Pancreas (tissue), 10 donors: ENCODE results near the gene ANKRD27. TPM values are rescaled to one million over a fixed set of nuclear protein-coding genes. Genes with fewer than 3 reads are reported as not detected.

ENCODE experiments used
- ATAC-seq, 4 donors: fragments of 200-7000 bp; cut with Tn5 transposase; one replicate each; pipeline versions ENCODE4 v1.8.0 to v1.9.1; 2020; ENCODE audit warnings: mild to moderate bottlenecking in 4 of 4, moderate library complexity in 4 of 4
- DNase-seq, 6 donors: peaks; one replicate each; pipeline ENCODE4 v3.0.0-alpha.2; 2020
- FAIRE-seq: peaks from 2 replicates; lab custom pipeline; 2012; peaks lifted over from hg19 to GRCh38; lab: Jason Lieb, UNC
- H3K27ac ChIP-seq, 4 donors: fragments of 200-600 bp; sonication (generic); 1 replicate in 3 of 4; 2 replicates in 1 of 4; pipeline versions ENCODE4 v1.5.0 to v1.8.0; 2020
- H3K27me3 ChIP-seq, 4 donors: fragments of 200-600 bp; one replicate each; pipeline ENCODE4 v1.8.0; 2021
- H3K36me3 ChIP-seq, 3 donors: fragments of 200-600 bp; sonication (generic) in 1 of 3; one replicate each; pipeline versions ENCODE4 v1.5.0 to v1.8.0; 2020 to 2021
- H3K4me1 ChIP-seq, 3 donors: fragments of 200-600 bp; one replicate each; pipeline ENCODE4 v1.8.0; 2021
- H3K4me3 ChIP-seq, 4 donors: fragments of 200-600 bp; sonication (generic) in 2 of 4; one replicate each; pipeline versions ENCODE4 v1.5.0 to v1.8.0; 2020 to 2021
- H3K9me3 ChIP-seq, 4 donors: fragments of 200-600 bp; one replicate each; pipeline ENCODE4 v1.8.0; 2021
- CTCF ChIP-seq, 4 donors: fragments of 200-600 bp; sonication (generic) in 3 of 4; IDR thresholded peaks; one replicate each; pipeline versions ENCODE4 v1.5.0 to v1.8.0; 2021; ENCODE audit warnings: antibody characterized with exemption in 4 of 4
- WGBS, 2 donors: extraction: QIAGEN DNeasy Blood & Tissue Kit; methylation state at CpG; one replicate each; pipeline ENCODE4 v1.1.7; 2013; 5-methylcytosine and 5-hydroxymethylcytosine counted together
- intact Hi-C, 3 donors: fragments of 100-400 bp; cut with DNase I; formaldehyde crosslinking; loops; one replicate each; pipeline versions ENCODE4 v1.11.1 to v1.14.2; 2022
- polyA plus RNA-seq, 2 donors: library from polyadenylated mRNA; stranded (reverse); fragments of 200-250 nt; gene quantifications; one replicate each; pipeline ENCODE4 v1.2.3, GENCODE V29; 2013
- total RNA-seq, 6 donors: library from RNA; stranded (reverse); fragmentation: NEBNext Ultra II Directional in 4 of 6; extraction: Animal tissue kit (Norgen Biotek cat#: 25700) in 4 of 6; gene quantifications; one replicate each; pipeline versions ENCODE4 v1.2.1 to v1.2.4, GENCODE V29; 2021 to 2023
- donor health status: healthy with polysubstance abuse.
- donor health status: DM: no; HTN: no; CAD: no; lungs with moderate emphysema.
- donor health status: DM: no; HTN: no; CAD: no.
- donor health status: control.
- donor health status: control.
- donor health status: Bipolar disorder and iron deficiency.
- donor health status: DM: yes; HTN: yes; CAD: no.
- donor health status: DM: no; HTN: no; CAD: no.
- donor health status: DM: no; HTN: no; CAD: no.
- donor health status: DM: yes; HTN: yes; CAD: no.

Gene ANKRD27
- total and polyA plus RNA-seq, 8 donors: 4.5 to 17.6 (median 9.6) TPM

GRCh38 chr19:32649751-32650150 is 25.2 kb downstream of the ANKRD27 start:
- intact Hi-C loops: no loop called here
- peaks cover 0 to 6% (median 5%) of the 10 kb centered on the region in 3 donors for H3K4me1 ChIP-seq
- ATAC-seq: no peak
- FAIRE-seq: no peak
- TF ChIP-seq CTCF (IDR thresholded peaks at IDR 0.05): no peak
- no peaks in the 10 kb centered on the region for H3K9me3 ChIP-seq
- 95 to 97% methylated on average over 11 of the region's 11 CpGs for whole genome bisulfite sequencing, 2 donors
- no peak for DNase-seq
- H3K27me3 ChIP-seq: no peaks in the 10 kb centered on the region
- H3K36me3 ChIP-seq: peaks cover 0 to 16% (median 0%) of the 10 kb centered on the region in 3 donors
- H3K4me3 ChIP-seq: no peak overlapping the region
- no peak overlapping the region for H3K27ac ChIP-seq

- ATAC-seq: no peak
- WGBS, 2 donors: 94 to 95% methylated on average over 8 of the region's 8 CpGs
- intact Hi-C loops: no loop called here
These were observed 27.6 kb downstream of the ANKRD27 start for GRCh38 chr19:32647361-32647760.

GRCh38 chr19:32646556-32646955 is 28.4 kb downstream of the ANKRD27 start:
- H3K4me3 ChIP-seq: no peak overlapping the region
- DNase-seq: no peak
- peaks cover 0 to 29% (median 3%) of the 10 kb centered on the region in 3 donors for H3K36me3 ChIP-seq
- intact Hi-C loops: no loop called here
- H3K27ac ChIP-seq: no peak overlapping the region
- no peak for FAIRE-seq
- no peaks in the 10 kb centered on the region for H3K27me3 ChIP-seq
- WGBS, 2 donors: 94 to 98% methylated on average over 6 of the region's 6 CpGs
- H3K9me3 ChIP-seq: no peaks in the 10 kb centered on the region
- no peak for ATAC-seq
- H3K4me1 ChIP-seq: no peaks in the 10 kb centered on the region
- no peak for TF ChIP-seq CTCF (IDR thresholded peaks at IDR 0.05)

More at GRCh38 chr19:32647361-32647760, 27.6 kb downstream of the ANKRD27 start:
- peaks cover 0 to 29% (median 0%) of the 10 kb centered on the region in 3 donors for H3K36me3 ChIP-seq
- no peaks in the 10 kb centered on the region for H3K27me3 ChIP-seq
- no peak for TF ChIP-seq CTCF (IDR thresholded peaks at IDR 0.05)
- DNase-seq: no peak
- no peak overlapping the region for H3K27ac ChIP-seq
- no peak for FAIRE-seq
- no peak overlapping the region for H3K4me3 ChIP-seq
- peaks cover 0 to under 1% (median 0%) of the 10 kb centered on the region in 3 donors for H3K4me1 ChIP-seq
- H3K9me3 ChIP-seq: no peaks in the 10 kb centered on the region

GRCh38 chr19:32642771-32643170 is 32.2 kb downstream of the ANKRD27 start:
- 87 to 90% methylated on average over 12 of the region's 12 CpGs for WGBS, 2 donors
- H3K9me3 ChIP-seq: no peaks in the 10 kb centered on the region
- no peak for FAIRE-seq
- no peaks in the 10 kb centered on the region for H3K4me1 ChIP-seq
- intact Hi-C loops: no loop called here
- H3K27ac ChIP-seq: no peak overlapping the region
- peaks cover 0 to 18% (median 3%) of the 10 kb centered on the region in 3 donors for H3K36me3 ChIP-seq
- no peak for DNase-seq
- no peak for ATAC-seq
- H3K27me3 ChIP-seq: no peaks in the 10 kb centered on the region
- TF ChIP-seq CTCF (IDR thresholded peaks at IDR 0.05): no peak
- no peak overlapping the region for H3K4me3 ChIP-seq

GRCh38 chr19:32638625-32639024 is 36.4 kb downstream of the ANKRD27 start:
- Histone ChIP-seq H3K9me3 (no peaks in the 10 kb centered on the region), H3K4me3 (no peak overlapping the region), H3K27me3 (no peaks in the 10 kb centered on the region), H3K4me1 (no peaks in the 10 kb centered on the region), H3K27ac (no peak overlapping the region), H3K36me3 (peaks cover 0 to 18% (median 3%) of the 10 kb centered on the region in 3 donors)
- intact Hi-C loops: no loop called here
- no peak for DNase-seq
- no peak for FAIRE-seq
- ATAC-seq: no peak
- no peak for TF ChIP-seq CTCF (IDR thresholded peaks at IDR 0.05)
- WGBS, 2 donors: 98 to 99% methylated on average over 13 of the region's 13 CpGs
